ENCODE results near the gene CCDC200.
A peak's percentile ranks its signal among the peaks of the same experiment; 100 is the strongest.
"Not testable (repeated sequence)": the region's sequence is repeated elsewhere in the genome, so short reads cannot be mapped to it uniquely, and the experiment has no call there.

The CCDC200 gene

GRCh38 chr17:43215341-43215740 is 13.1 kb downstream of the CCDC200 start:
- no peak for DNase-seq

- no peak for DNase-seq
These were observed 14.9 kb downstream of the CCDC200 start for GRCh38 chr17:43213545-43213944.

- DNase-seq: no peak
These were observed 15.6 kb downstream of the CCDC200 start for GRCh38 chr17:43212641-43213490.

- DNase-seq: peak; percentile 93
These were observed 16.7 kb downstream of the CCDC200 start, which contains the start of gene TMEM106A for GRCh38 chr17:43211480-43212402. Gene TMEM106A, plus strand, starts transcription at chr17:43211875. Its CDS starts 1,167 bp downstream, at chr17:43213042.

GRCh38 chr17:43211123-43211479 is 17.3 kb downstream of the CCDC200 start:
- no peak for DNase-seq

GRCh38 chr17:43210576-43210975 is 17.8 kb downstream of the CCDC200 start:
- DNase-seq: no peak

- DNase-seq: not testable (repeated sequence)
These were observed 25.4 kb downstream of the CCDC200 start for GRCh38 chr17:43203013-43203412.

- no peak for DNase-seq
These were observed 28.3 kb downstream of the CCDC200 start for GRCh38 chr17:43200127-43200526.

- DNase-seq: no peak
These were observed 28.8 kb downstream of the CCDC200 start for GRCh38 chr17:43199633-43200032.

- no peak for DNase-seq
These were observed 35.2 kb downstream of the CCDC200 start for GRCh38 chr17:43193251-43193650.

- not testable (repeated sequence) for DNase-seq
These were observed 41.8 kb downstream of the CCDC200 start for GRCh38 chr17:43186656-43187055.

- no peak for DNase-seq
These were observed 44.5 kb downstream of the CCDC200 start for GRCh38 chr17:43183921-43184320.

GRCh38 chr17:43176119-43176570 is 52.3 kb downstream of the CCDC200 start:
- no peak for DNase-seq

GRCh38 chr17:43175213-43176118 is 53.0 kb downstream of the CCDC200 start:
- DNase-seq: no peak

- peak; percentile 63 for DNase-seq
These were observed 56.6 kb downstream of the CCDC200 start for GRCh38 chr17:43171586-43172487.

Measured in femur (tissue), 1 donor.